Tibial nerve (tissue), 4 donors: Measurements from ENCODE around the gene FRY.

Experiments
- EP300 ChIP-seq, 2 donors: sonication (generic); formaldehyde crosslinking; IDR thresholded peaks; one replicate each; pipeline ENCODE4 v1.6.1; 2017; ENCODE audit warnings: antibody characterized with exemption in 2 of 2, mild to moderate bottlenecking in 1 of 2
- POLR2A ChIP-seq, 2 donors: fragments of 450-650 bp; IDR thresholded peaks; one replicate each; pipeline ENCODE4 v1.6.1; 2017; ENCODE audit warnings: antibody characterized with exemption in 2 of 2, mild to moderate bottlenecking in 2 of 2, moderate library complexity in 2 of 2
- TF ChIP-seq, protein P1 (sequence below), 5 experiments: fragments of 200-600 bp in 3 of 5; fragments of 450-650 bp in 2 of 5; sonication (generic) in 3 of 5; IDR thresholded peaks; one replicate each; pipeline ENCODE4 v1.5.1; 2016 to 2019; ENCODE audit warnings: antibody characterized with exemption in 5 of 5, mild to moderate bottlenecking in 3 of 5, moderate library complexity in 2 of 5

DNA sequence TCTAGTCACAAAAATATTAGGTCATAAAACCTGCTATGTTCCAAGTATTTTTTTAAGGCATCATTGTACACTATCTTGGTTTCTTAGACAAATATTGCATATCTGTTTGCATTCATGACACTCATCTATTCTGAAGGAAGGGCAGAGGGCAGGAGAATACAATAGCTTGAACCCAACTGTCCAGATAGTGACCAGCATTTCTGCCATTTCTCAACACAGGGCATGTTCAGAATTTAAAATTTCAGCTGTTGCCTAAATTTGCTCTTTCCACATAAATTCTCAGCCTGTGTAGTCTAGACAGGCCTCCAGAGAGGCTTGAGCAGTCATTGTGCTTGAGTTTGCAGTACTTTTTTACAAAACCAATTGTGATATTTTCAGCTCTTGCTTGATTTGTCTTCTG lies 164.1 kb downstream of the FRY start:
- TF ChIP-seq, protein P1, sequence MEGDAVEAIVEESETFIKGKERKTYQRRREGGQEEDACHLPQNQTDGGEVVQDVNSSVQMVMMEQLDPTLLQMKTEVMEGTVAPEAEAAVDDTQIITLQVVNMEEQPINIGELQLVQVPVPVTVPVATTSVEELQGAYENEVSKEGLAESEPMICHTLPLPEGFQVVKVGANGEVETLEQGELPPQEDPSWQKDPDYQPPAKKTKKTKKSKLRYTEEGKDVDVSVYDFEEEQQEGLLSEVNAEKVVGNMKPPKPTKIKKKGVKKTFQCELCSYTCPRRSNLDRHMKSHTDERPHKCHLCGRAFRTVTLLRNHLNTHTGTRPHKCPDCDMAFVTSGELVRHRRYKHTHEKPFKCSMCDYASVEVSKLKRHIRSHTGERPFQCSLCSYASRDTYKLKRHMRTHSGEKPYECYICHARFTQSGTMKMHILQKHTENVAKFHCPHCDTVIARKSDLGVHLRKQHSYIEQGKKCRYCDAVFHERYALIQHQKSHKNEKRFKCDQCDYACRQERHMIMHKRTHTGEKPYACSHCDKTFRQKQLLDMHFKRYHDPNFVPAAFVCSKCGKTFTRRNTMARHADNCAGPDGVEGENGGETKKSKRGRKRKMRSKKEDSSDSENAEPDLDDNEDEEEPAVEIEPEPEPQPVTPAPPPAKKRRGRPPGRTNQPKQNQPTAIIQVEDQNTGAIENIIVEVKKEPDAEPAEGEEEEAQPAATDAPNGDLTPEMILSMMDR (IDR thresholded peaks at IDR 0.05): no peak
- TF ChIP-seq EP300 (IDR thresholded peaks at IDR 0.05): no peak
- TF ChIP-seq POLR2A (IDR thresholded peaks at IDR 0.05): no peak
